ENCODE measurements around the gene ALDH16A1. TPM values are rescaled to one million over a fixed set of nuclear protein-coding genes. Genes with fewer than 3 reads are reported as not detected.
"Not testable (repeated sequence)": the region's sequence is repeated elsewhere in the genome, so short reads cannot be mapped to it uniquely, and the experiment has no call there.

The ALDH16A1 gene
- total and polyA plus RNA-seq, 7 donors = 3.6 to 12.9 (median 7.4) TPM

GRCh38 chr19:49455773-49456172 is 2.7 kb downstream of the ALDH16A1 start:
- no peak overlapping the region for H3K4me3 ChIP-seq
- no peaks in the 10 kb centered on the region for H3K9me3 ChIP-seq
- H3K4me1 ChIP-seq = peaks cover 5% of the 10 kb centered on the region
- no peaks in the 10 kb centered on the region for H3K27me3 ChIP-seq (ENCODE audit: insufficient read depth in 3 of 3, low read length in 2 of 3)
- ATAC-seq = no peak
- peak overlapping the region; percentile 46 for H3K27ac ChIP-seq
- 34 to 48% (median 44%) methylated on average over 5 of the region's 5 CpGs for WGBS, 3 donors
- intact Hi-C loops (cut with DNase I) = no loop called here
- H3K36me3 ChIP-seq (ENCODE audit: insufficient read depth in 1 of 2, low read depth in 1 of 2) = peaks cover 0 to 9% of the 10 kb centered on the region in 2 donors
- no peak for TF ChIP-seq CTCF (IDR thresholded peaks at IDR 0.05)
- no peak for DNase-seq

DNA sequence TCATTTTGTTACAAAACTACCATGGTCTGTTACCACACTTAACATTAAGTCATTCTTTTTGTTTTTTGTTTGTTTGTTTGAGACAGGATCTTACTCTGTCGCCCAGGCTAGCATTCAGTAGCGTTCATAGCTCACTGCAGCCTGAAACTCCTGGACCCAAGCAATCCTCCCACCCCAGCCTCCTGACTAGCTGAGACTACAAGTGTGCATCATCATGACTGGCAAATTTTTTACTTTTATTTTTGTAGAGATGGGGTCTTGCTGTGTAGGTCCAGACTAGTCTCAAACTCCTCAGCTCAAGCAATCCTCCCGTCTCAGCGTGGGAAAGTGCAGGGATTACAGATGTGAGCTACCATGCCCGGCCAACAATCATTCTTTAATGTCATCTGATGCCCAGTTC is 3.3 kb downstream of the ALDH16A1 start:
- H3K27me3 ChIP-seq (ENCODE audit: insufficient read depth in 3 of 3, low read length in 2 of 3) = no peaks in the 10 kb centered on the region
- H3K9me3 ChIP-seq = no peaks in the 10 kb centered on the region
- peaks cover 0 to 9% of the 10 kb centered on the region in 2 donors for H3K36me3 ChIP-seq (ENCODE audit: insufficient read depth in 1 of 2, low read depth in 1 of 2)
- intact Hi-C loops (cut with DNase I) = no loop called here
- H3K27ac ChIP-seq = peak overlapping the region; percentile 43
- DNase-seq = peak in 1 of 2 donors; percentile 56
- peaks cover 5% of the 10 kb centered on the region for H3K4me1 ChIP-seq
- H3K4me3 ChIP-seq = no peak overlapping the region
- no peak for TF ChIP-seq CTCF (IDR thresholded peaks at IDR 0.05)
- 56 to 70% (median 61%) methylated on average over 5 of the region's 5 CpGs for WGBS, 3 donors
- ATAC-seq = no peak

DNA sequence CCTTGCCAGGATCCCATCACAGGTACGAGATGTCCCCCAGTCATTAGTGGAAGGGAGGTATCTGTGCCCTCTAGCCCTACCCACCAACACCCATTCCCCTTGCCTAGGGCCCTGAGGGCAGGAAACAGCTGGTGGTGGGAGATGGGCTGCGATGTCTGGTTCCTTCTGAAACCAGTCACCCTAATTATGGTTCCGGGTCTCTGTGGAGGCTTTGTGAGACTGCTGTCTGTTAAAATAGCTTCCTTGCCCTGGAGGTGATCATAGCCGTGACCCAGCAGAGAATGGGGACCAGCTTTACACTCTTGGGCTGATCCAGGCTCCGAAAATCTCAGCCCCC is 5.5 kb downstream of the ALDH16A1 start:
- no peak for TF ChIP-seq CTCF (IDR thresholded peaks at IDR 0.05)
- Histone ChIP-seq H3K27me3 (ENCODE audit: insufficient read depth in 3 of 3, low read length in 2 of 3) (no peaks in the 10 kb centered on the region), H3K36me3 (ENCODE audit: insufficient read depth in 1 of 2, low read depth in 1 of 2) (peaks cover 0 to 9% of the 10 kb centered on the region in 2 donors), H3K4me1 (peaks cover 5% of the 10 kb centered on the region), H3K4me3 (no peak overlapping the region), H3K27ac (peak overlapping the region; percentile 41), H3K9me3 (no peaks in the 10 kb centered on the region)
- intact Hi-C loops (cut with DNase I) = no loop called here
- no peak for ATAC-seq
- 81 to 92% (median 91%) methylated on average over 5 of the region's 5 CpGs for WGBS, 3 donors
- no peak for DNase-seq

DNA sequence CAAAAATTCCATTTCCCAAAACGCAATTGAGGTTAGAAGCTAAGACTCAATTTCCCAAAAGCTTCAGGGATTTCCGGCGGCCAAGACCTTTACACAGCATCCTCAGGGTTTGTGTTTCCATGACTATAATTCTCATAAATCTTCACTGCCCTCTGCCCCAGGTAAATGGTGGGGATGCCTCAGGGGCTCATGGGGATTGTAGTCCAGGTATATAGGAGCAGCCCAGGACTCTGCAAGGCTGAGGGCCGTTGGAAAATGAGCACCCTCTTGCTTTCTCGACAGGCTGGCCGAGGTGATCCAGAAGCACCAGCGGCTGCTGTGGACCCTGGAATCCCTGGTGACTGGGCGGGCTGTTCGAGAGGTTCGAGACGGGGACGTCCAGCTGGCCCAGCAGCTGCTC is 6.4 kb downstream of the ALDH16A1 start:
- Histone ChIP-seq H3K4me3 (no peak overlapping the region), H3K36me3 (ENCODE audit: insufficient read depth in 1 of 2, low read depth in 1 of 2) (peaks cover 0 to 9% of the 10 kb centered on the region in 2 donors), H3K9me3 (no peaks in the 10 kb centered on the region), H3K4me1 (peaks cover under 1% of the 10 kb centered on the region), H3K27me3 (ENCODE audit: insufficient read depth in 3 of 3, low read length in 2 of 3) (no peaks in the 10 kb centered on the region), H3K27ac (no peak overlapping the region)
- intact Hi-C loops (cut with DNase I) = no loop called here
- TF ChIP-seq CTCF (IDR thresholded peaks at IDR 0.05) = no peak
- DNase-seq = no peak
- no peak for ATAC-seq
- 84 to 90% (median 84%) methylated on average over 12 of the region's 12 CpGs for WGBS, 3 donors

- intact Hi-C loops (cut with DNase I); DNase-seq; H3K27me3 ChIP-seq (ENCODE audit: insufficient read depth in 3 of 3, low read length in 2 of 3); H3K9me3 ChIP-seq; H3K4me1 ChIP-seq; ATAC-seq; H3K27ac ChIP-seq; H3K4me3 ChIP-seq: not testable (repeated sequence)
- WGBS, 3 donors = 0% methylated on average over 1 of the region's 1 CpG; no CpG with 5 or more reads in 2 of the 3 donors
- H3K36me3 ChIP-seq (ENCODE audit: insufficient read depth in 1 of 2, low read depth in 1 of 2) = peaks cover 0 to 15% of the 10 kb centered on the region in 2 donors
Observed at GRCh38 chr19:49461130-49461529, 8.1 kb downstream of the ALDH16A1 start.
